Measurements from ENCODE around the gene CDC42BPA.
A peak's percentile ranks its signal among the peaks of the same experiment; 100 is the strongest.

The CDC42BPA gene

GRCh38 chr1:226995365-226996332, 322.6 kb downstream of the CDC42BPA start:
- TF ChIP-seq CTCF (conservative IDR thresholded peaks at IDR 0.05) = no peak
- H3K27ac ChIP-seq = no peak overlapping the region

- H3K27ac ChIP-seq = no peak overlapping the region
Measured at GRCh38 chr1:226994586-226995364, 323.5 kb downstream of the CDC42BPA start.

GRCh38 chr1:226993814-226994585, 324.3 kb downstream of the CDC42BPA start:
- no peak for TF ChIP-seq CTCF (conservative IDR thresholded peaks at IDR 0.05)
- no peak overlapping the region for H3K27ac ChIP-seq

More at GRCh38 chr1:226994586-226995364, 323.5 kb downstream of the CDC42BPA start:
- no peak for TF ChIP-seq CTCF (conservative IDR thresholded peaks at IDR 0.05)

- no peak overlapping the region for H3K27ac ChIP-seq
- no peak for TF ChIP-seq CTCF (conservative IDR thresholded peaks at IDR 0.05)
Measured at GRCh38 chr1:226991920-226992319, 326.4 kb downstream of the CDC42BPA start.

- no peak for TF ChIP-seq CTCF (conservative IDR thresholded peaks at IDR 0.05)
- H3K27ac ChIP-seq = no peak overlapping the region
Measured at GRCh38 chr1:226990133-226990716, 328.1 kb downstream of the CDC42BPA start.

- peak overlapping the region; percentile 64 for H3K27ac ChIP-seq
- TF ChIP-seq CTCF (conservative IDR thresholded peaks at IDR 0.05) = no peak
Measured at GRCh38 chr1:226989085-226989920, 329.0 kb downstream of the CDC42BPA start.

Data from VCaP (cell line).